T-helper 2 cell treated with Interferon-gamma antibody and Interleukin-4, amounts not matched to agents 5 μg/mL and 100 μg/mL, for 36 hours (primary cell): ENCODE data around the gene BPIFA1.

ENCODE experiments used
- DNase-seq: peaks from one replicate; pipeline ENCODE4 v3.0.0; 2021; ENCODE audit warnings: low spot score
- H3K27ac Mint-ChIP-seq: one replicate; pipeline ENCODE4 v1.8.0; 2021; ENCODE audit warnings: mild to moderate bottlenecking, mixed read lengths
- H3K27me3 Mint-ChIP-seq: one replicate; pipeline ENCODE4 v1.8.0; 2021; ENCODE audit warnings: low read depth, mixed read lengths
- H3K36me3 Mint-ChIP-seq: one replicate; pipeline ENCODE4 v1.8.0; 2021; ENCODE audit warnings: low read depth, mixed read lengths
- H3K4me1 Mint-ChIP-seq: one replicate; pipeline ENCODE4 v1.8.0; 2021; ENCODE audit warnings: low read depth, mixed read lengths
- H3K4me3 Mint-ChIP-seq: one replicate; pipeline ENCODE4 v1.8.0; 2022; ENCODE audit warnings: mild to moderate bottlenecking, moderate library complexity, mixed read lengths
- H3K9me3 Mint-ChIP-seq: one replicate; pipeline ENCODE4 v1.8.0; 2021; ENCODE audit warnings: mixed read lengths

Gene BPIFA1

DNA sequence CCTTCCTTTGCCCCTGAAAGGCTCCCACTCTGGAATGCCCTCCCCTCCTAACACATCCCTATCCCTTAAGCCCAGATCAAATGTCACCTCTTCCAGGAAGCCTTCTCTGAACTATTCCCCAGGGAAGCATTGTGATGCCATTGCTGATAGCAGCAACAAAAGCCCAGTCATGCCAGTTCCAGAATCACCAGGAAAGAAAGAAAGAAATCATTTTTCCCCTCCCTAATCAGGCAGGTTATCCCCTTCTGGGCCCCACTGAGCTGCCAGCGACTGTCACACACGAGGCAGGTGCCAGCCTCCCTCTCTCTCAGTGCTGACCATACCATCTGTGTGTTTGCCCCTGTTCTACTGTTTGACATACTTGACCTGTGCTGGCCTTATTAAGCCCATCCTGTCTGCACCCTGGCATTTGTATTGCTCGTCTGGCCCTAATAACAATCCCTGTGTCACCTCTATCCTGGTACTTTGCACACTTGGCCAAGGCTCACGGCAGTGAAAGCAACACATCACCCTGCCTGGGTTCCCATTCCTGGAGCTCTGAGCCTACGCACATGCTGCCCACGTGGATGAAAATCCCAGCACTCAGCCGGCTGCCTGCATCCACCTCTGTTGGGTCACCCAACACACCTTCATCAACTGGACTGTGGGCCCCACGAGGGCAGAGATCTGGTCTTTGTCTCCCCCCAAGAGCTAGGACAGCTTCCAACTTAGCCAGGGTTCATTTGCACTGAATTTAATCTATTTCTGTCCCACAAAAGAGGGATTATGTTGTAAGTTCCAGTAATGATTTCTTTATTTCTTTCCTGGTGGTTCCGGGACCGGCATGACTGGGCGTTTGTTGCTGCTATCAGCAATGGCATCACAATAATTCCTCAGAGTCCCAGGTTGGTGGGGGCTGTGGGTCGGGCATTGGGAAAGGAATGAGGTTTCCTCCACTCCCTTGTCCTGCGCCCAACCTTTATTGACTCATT, 42.0 kb downstream of the BPIFA1 start:
- Mint-ChIP-seq H3K4me3 (no peak overlapping the region), H3K27ac (no peak overlapping the region), H3K27me3 (peaks cover 3% of the 10 kb centered on the region), H3K9me3 (no peaks in the 10 kb centered on the region), H3K4me1 (no peaks in the 10 kb centered on the region), H3K36me3 (no peaks in the 10 kb centered on the region)
- no peak for DNase-seq

DNA sequence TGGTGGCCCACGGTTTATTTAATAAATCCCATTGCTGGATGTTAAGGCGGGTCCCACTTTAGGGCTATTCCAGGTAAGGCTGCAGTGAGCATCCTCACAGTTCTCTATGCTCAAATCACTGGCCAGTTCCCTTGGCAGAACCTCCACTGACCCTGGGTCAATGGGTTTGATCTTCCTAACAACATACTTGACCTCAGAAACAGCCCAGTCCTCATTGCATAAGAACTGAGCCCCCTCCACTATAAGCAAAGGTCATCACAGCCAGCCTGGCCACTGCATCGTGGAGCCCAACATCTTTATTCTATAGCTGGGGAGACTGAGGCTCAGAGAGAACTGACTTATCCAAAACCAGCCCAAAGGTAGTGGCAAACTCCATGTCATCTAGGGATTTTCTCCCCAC, 42.9 kb downstream of the BPIFA1 start:
- Mint-ChIP-seq H3K4me3 (no peak overlapping the region), H3K27me3 (peaks cover 3% of the 10 kb centered on the region), H3K9me3 (no peaks in the 10 kb centered on the region), H3K27ac (no peak overlapping the region), H3K36me3 (no peaks in the 10 kb centered on the region), H3K4me1 (no peaks in the 10 kb centered on the region)
- no peak for DNase-seq

DNA sequence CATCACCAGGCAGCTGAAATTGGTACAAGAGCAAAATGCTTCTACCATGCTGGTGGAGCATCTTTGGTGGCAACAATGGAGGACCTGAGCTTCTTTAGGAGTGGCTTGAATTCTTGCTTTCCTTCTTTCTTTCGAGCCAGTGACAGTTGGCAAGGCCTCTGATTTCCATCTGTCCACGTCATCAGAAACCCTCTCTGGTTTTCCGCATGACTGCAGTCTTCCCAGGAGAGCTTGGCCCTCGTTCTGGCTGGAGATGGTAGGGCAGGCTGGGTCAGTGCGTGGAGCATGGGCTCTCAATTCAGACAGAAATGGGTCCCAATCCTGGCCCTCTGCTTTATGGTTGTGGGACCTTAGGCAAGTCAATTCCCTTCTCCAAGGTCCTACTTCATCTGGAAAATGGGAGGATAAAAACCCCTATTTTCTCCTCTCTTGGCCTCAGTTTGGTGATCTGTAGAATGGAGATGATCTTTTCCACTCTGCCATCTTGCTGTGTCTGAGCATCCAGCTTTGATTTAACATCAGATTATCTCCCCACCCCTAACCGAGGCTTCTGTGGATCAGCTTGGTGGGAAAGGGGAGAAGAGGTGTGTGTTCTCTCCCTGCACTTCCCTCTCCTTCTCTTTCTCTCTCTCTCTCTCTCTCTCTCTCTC, 43.6 kb downstream of the BPIFA1 start:
- no peaks in the 10 kb centered on the region for H3K36me3 Mint-ChIP-seq
- no peak for DNase-seq
- H3K4me3 Mint-ChIP-seq: no peak overlapping the region
- H3K27me3 Mint-ChIP-seq: peaks cover 3% of the 10 kb centered on the region
- H3K27ac Mint-ChIP-seq: no peak overlapping the region
- no peaks in the 10 kb centered on the region for H3K9me3 Mint-ChIP-seq
- no peaks in the 10 kb centered on the region for H3K4me1 Mint-ChIP-seq

DNA sequence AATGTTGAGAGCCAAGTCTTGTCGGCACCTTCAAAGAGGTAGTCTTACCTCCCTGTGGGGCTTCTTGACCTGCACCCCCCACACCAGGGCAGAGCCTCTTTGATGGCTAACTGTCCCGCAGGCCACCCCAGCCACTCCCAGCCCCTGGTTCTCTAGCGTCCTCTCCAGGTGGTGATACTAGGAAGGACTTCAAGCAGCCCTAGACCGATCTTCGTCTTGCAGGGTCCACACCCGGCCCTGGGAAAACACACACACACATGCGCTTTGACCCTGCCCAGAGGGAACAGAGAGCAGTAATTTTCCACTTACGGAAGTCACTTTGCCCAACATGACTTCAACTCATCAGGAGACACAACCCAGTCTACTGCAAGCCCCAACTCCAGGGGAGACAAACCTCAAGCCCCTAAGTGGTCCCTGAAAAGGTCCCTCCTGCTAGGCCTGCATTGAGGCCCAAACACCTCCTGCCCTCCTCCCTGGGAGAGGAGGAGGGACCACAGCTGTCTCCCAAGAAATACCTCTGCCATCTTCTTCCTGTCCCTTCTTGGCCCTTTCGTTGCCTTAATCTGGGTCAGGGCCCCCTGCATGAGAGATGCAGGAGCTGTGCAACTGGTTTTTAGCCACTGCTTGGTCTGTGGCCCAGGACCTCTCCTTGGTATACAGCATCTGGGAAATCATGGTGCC, 44.3 kb downstream of the BPIFA1 start:
- DNase-seq: no peak
- Mint-ChIP-seq H3K4me1 (no peaks in the 10 kb centered on the region), H3K36me3 (no peaks in the 10 kb centered on the region), H3K27me3 (peaks cover 4% of the 10 kb centered on the region), H3K4me3 (no peak overlapping the region), H3K9me3 (no peaks in the 10 kb centered on the region), H3K27ac (no peak overlapping the region)

DNA sequence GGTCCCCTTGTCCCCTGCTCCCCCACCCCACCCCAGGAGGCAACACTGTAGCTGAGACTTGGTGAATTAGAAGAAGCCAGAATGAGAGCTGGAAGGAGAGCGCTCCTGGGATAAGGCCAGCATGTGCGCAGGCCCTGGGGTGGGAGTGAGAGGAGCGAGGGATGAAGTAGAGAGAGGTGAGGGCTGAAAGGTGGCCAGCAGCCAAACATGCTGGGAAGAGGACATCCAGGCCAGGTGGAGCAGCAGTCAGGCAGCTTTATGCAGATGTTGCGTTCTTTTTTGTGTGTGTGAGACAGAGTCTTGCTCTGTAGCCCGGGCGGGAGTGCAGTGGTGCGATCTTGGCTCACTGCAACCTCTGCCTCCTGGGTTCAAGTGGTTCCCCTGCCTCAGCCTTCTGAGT, 45.0 kb downstream of the BPIFA1 start:
- H3K4me1 Mint-ChIP-seq: no peaks in the 10 kb centered on the region
- peaks cover 5% of the 10 kb centered on the region for H3K27me3 Mint-ChIP-seq
- H3K27ac Mint-ChIP-seq: no peak overlapping the region
- DNase-seq: no peak
- H3K9me3 Mint-ChIP-seq: no peaks in the 10 kb centered on the region
- H3K36me3 Mint-ChIP-seq: no peaks in the 10 kb centered on the region
- H3K4me3 Mint-ChIP-seq: no peak overlapping the region

DNA sequence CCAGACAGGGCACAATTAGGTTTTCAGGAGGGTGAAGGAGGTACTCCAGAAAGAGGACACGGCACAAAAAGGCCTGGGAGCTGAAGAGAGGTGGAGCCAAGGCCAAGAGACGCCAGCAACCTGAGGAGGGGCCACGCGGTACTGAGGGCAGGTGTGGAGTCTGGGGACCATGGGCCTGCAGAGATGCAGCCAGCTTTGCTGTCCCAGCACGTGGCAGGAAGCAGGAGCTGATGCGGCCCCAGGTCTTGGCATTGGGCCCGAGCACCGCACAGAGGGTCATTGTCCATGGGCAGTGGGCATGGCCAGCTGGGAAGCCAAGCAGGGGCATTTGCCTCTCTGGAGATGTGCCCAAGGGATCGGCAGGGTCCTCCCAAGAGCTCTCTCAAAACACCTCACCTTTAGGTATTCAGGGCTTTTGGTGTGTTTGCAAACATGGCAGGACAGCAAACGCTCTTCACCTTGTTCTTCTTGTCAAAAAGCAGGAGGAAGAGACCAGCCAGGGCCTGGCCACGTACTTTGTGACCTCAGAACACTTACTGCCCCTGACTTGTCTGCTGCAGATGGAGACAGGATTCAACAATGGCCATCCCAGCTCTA, 45.9 kb downstream of the BPIFA1 start:
- no peak for DNase-seq
- Mint-ChIP-seq H3K36me3 (no peaks in the 10 kb centered on the region), H3K9me3 (no peaks in the 10 kb centered on the region), H3K27ac (no peak overlapping the region), H3K4me3 (no peak overlapping the region), H3K4me1 (no peaks in the 10 kb centered on the region), H3K27me3 (peaks cover 2% of the 10 kb centered on the region)

DNA sequence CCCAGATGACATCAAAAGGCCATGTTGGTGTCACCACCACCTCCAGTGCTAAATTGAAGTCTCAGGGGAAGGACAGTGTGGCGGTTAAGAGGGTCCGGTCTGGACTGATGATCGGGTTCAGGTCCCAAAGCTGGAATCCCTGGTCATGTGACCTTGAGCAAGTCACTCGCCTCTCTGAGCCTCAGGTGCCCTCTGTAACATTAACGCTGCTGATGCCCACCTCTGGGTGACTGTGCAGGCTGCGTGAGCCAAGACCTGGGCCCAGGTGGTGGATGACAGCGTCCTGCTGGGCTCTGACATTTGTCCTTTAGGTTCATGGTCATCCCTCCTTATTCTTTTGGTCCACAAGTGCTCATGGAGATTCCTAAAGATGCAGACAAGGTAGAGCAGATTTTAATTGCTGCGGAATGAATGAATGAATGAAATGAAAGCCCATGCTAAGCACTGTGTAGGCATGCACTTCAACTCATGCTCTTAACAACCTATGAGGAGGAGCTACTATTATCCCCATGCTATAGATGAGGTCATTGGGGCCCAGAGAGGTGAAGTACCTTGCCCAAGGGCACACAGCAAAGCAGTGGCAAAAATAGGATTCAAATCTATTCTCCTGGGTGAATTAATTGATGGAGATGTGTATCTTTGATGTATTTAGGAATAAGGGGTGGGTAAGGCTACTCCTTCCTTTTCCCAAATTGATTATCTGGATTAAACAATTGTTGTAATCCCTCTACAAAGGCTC, 46.6 kb downstream of the BPIFA1 start:
- no peak for DNase-seq
- H3K9me3 Mint-ChIP-seq: no peaks in the 10 kb centered on the region
- no peak overlapping the region for H3K27ac Mint-ChIP-seq
- peaks cover 4% of the 10 kb centered on the region for H3K27me3 Mint-ChIP-seq
- no peaks in the 10 kb centered on the region for H3K36me3 Mint-ChIP-seq
- H3K4me1 Mint-ChIP-seq: no peaks in the 10 kb centered on the region
- H3K4me3 Mint-ChIP-seq: no peak overlapping the region

DNA sequence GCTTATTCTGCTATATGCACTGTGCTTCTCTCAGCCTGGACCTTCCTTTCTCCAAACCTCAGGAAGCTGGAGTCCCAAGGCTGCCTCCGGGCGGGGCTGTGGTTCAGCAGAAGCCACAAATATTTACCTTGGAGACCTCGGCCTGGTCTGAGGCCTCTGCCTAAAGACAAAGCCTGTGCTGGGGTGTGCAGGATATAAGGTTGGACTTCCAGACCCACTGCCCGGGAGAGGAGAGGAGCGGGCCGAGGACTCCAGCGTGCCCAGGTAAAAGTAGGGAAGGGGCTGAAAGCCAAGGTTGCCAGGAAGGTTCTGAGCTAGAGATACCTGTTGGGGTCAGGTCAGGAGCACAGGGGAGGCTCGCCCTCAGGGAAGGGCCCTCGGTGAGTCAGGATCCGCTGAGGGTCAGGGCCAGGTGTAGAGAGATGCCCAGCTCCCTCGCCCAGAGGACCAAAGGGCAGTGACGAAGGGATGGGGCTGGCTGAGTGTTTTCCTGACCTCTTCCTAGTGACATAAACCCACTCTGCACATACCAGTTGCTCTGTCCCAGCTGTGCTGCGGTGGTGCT, 47.3 kb downstream of the BPIFA1 start, which contains the start of gene BPIFB1:
BPIFB1 (plus strand) TSS at position 224 of the 565 bp plus-strand sequence. CDS start 2,860 bp downstream, outside the sequence.
- H3K4me3 Mint-ChIP-seq: no peak within 1 kb of the TSS
- no peaks in the 10 kb centered on the region for H3K9me3 Mint-ChIP-seq
- H3K36me3 Mint-ChIP-seq: no peaks in the 10 kb centered on the region
- DNase-seq: no peak
- no peak within 1 kb of the TSS for H3K27ac Mint-ChIP-seq
- peaks cover 4% of the 10 kb centered on the region for H3K27me3 Mint-ChIP-seq
- H3K4me1 Mint-ChIP-seq: no peaks in the 10 kb centered on the region

DNA sequence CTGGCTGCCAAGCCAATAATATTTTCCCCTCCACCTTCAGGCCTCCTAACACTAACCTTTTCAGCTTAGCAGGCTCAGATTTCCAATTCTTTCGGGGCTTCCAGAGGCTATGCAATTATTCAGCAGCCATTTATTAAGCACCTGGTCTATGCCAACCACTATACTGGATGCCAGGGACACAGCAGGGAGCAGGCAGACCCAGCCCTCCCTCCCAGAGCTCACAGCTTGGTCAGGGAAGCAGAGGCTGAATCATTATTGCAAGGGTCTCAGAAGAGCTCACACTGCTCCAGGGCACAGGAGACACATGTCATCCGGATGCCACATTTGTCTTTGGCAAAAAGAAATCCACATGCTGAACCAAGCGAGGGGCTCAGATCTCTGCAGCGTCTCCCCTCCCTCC, 48.5 kb downstream of the BPIFA1 start:
- no peak for DNase-seq
- no peaks in the 10 kb centered on the region for H3K4me1 Mint-ChIP-seq
- peaks cover 4% of the 10 kb centered on the region for H3K27me3 Mint-ChIP-seq
- H3K27ac Mint-ChIP-seq: no peak overlapping the region
- H3K9me3 Mint-ChIP-seq: no peaks in the 10 kb centered on the region
- H3K36me3 Mint-ChIP-seq: no peaks in the 10 kb centered on the region
- no peak overlapping the region for H3K4me3 Mint-ChIP-seq

DNA sequence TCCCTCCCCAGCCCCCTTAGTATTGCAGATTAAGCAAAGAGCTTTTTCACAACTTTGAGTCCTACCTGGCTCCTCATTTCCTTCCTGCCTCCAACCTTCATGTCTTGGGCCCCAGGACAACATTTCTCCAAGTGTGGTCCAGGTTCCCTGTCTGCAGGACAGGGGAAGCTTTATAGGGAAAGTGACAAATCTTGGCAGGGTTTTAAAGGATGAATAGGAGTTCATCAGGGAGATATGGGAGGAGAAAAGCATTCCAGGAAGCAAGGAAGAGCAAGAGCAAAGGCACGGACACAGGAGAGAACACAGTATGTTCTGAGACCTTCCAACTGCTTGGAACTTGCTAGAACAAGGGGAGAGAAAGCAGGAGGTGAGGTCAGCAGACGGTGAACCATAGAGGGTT, 49.1 kb downstream of the BPIFA1 start:
- no peak for DNase-seq
- Mint-ChIP-seq H3K4me3 (no peak overlapping the region), H3K4me1 (no peaks in the 10 kb centered on the region), H3K9me3 (no peaks in the 10 kb centered on the region), H3K27ac (no peak overlapping the region), H3K27me3 (peaks cover 4% of the 10 kb centered on the region), H3K36me3 (no peaks in the 10 kb centered on the region)

DNA sequence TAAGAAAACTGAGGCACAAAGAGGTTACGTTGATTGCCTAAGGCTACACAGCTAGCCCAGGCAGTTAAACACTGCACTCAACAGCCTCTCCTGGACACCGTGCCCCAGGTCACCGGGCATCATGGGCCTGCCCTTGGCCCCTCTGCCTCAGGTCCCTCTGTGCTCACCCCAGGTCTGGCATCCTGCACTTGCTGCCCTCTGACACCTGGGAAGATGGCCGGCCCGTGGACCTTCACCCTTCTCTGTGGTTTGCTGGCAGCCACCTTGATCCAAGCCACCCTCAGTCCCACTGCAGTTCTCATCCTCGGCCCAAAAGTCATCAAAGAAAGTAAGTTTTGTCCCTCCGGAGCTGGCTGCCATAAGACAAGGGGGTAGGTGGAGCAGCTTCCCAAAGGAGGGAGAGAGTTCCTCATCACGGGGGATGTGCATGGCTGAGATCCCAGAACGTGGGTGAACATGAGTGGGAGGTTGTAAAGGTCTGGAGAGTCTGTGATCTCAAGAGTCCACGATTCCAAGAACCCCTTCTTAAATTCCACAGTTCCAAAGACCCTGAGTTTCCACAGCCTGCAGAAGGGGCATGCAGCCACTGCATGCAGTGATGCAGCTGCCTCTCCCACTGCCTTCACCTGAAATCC, 50.2 kb downstream of the BPIFA1 start:
- no peak overlapping the region for H3K27ac Mint-ChIP-seq
- no peak overlapping the region for H3K4me3 Mint-ChIP-seq
- H3K9me3 Mint-ChIP-seq: no peaks in the 10 kb centered on the region
- H3K27me3 Mint-ChIP-seq: peaks cover 4% of the 10 kb centered on the region
- H3K4me1 Mint-ChIP-seq: no peaks in the 10 kb centered on the region
- DNase-seq: no peak
- no peaks in the 10 kb centered on the region for H3K36me3 Mint-ChIP-seq

DNA sequence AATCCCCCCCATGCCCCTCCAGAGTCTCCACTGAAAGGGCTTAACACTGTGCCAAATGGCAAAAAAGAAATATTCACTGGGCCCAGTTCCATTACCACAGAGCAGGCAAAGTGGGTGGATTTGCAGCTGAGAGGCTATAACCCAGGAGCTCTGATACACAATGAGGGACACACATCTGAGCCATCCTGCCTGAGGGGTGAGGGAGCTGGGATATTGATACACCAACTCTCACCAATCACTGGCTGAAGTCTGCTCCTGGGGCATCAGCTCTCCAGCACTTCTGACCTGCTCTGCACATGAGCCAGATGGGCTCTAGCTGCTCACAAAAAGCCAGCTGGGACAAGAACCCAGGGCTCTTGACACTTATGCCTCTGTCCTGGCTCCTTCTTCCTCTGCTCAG, 52.1 kb downstream of the BPIFA1 start:
- H3K4me1 Mint-ChIP-seq: no peaks in the 10 kb centered on the region
- H3K4me3 Mint-ChIP-seq: no peak overlapping the region
- no peaks in the 10 kb centered on the region for H3K9me3 Mint-ChIP-seq
- peaks cover 4% of the 10 kb centered on the region for H3K27me3 Mint-ChIP-seq
- no peak overlapping the region for H3K27ac Mint-ChIP-seq
- no peaks in the 10 kb centered on the region for H3K36me3 Mint-ChIP-seq
- DNase-seq: no peak

DNA sequence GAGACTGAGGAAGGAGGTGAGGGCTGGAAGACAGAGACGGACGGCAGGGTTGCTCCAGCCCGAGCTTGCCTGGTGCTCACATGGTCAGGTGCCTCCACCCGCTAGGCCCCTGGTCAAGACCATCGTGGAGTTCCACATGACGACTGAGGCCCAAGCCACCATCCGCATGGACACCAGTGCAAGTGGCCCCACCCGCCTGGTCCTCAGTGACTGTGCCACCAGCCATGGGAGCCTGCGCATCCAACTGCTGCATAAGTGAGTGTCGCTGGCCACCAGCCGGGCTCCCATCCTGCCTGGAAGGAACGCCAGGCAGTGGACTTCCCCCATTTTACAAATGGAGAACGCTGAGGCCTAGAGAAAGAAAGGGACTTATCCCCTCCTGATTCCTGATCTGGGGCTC, 55.1 kb downstream of the BPIFA1 start:
- H3K27ac Mint-ChIP-seq: no peak overlapping the region
- H3K4me1 Mint-ChIP-seq: no peaks in the 10 kb centered on the region

More for the DNA sequence above, 55.1 kb downstream of the BPIFA1 start:
- no peaks in the 10 kb centered on the region for H3K9me3 Mint-ChIP-seq
- no peak overlapping the region for H3K4me3 Mint-ChIP-seq
- peaks cover 5% of the 10 kb centered on the region for H3K27me3 Mint-ChIP-seq
- H3K36me3 Mint-ChIP-seq: no peaks in the 10 kb centered on the region
- DNase-seq: no peak
